Measurements from ENCODE around the gene ZNF263. TPM values are rescaled to one million over a fixed set of nuclear protein-coding genes. Genes with fewer than 3 reads are reported as not detected.

Gene ZNF263
- total RNA-seq, 1 donor from 2014 or later: 29.4 TPM

DNA sequence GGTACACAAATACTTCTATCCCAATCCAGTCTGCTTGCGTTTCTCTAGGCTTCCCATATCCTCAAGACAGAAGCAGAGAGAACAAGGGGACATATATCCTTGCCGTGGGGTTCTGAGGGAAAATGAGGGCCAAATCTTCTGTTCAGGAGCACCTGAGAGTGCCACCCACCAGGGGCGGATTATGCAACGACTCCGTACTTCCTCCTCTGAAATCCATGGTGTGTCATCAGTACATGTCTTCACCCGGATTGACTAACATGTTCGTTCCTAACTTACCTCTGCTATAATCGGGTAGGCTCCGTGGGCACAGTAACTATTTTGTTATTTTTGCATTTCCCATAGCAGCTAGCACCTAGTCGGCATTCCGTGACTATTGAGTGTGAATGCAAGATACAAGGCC is 40.6 kb upstream of the ZNF263 start:
- H3K9me3 Mint-ChIP-seq (ENCODE audit: low read depth): no peaks in the 10 kb centered on the region
- no peak overlapping the region for H3K27ac Mint-ChIP-seq
- TF ChIP-seq, protein P1, sequence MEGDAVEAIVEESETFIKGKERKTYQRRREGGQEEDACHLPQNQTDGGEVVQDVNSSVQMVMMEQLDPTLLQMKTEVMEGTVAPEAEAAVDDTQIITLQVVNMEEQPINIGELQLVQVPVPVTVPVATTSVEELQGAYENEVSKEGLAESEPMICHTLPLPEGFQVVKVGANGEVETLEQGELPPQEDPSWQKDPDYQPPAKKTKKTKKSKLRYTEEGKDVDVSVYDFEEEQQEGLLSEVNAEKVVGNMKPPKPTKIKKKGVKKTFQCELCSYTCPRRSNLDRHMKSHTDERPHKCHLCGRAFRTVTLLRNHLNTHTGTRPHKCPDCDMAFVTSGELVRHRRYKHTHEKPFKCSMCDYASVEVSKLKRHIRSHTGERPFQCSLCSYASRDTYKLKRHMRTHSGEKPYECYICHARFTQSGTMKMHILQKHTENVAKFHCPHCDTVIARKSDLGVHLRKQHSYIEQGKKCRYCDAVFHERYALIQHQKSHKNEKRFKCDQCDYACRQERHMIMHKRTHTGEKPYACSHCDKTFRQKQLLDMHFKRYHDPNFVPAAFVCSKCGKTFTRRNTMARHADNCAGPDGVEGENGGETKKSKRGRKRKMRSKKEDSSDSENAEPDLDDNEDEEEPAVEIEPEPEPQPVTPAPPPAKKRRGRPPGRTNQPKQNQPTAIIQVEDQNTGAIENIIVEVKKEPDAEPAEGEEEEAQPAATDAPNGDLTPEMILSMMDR (IDR thresholded peaks at IDR 0.05; ENCODE audit: unreplicated experiment): no peak
- no peaks in the 10 kb centered on the region for H3K36me3 Mint-ChIP-seq (ENCODE audit: insufficient read depth)
- peaks cover 18% of the 10 kb centered on the region for H3K27me3 Mint-ChIP-seq
- no peak for DNase-seq (ENCODE audit: low spot score, unreplicated experiment)
- H3K4me1 Mint-ChIP-seq (ENCODE audit: low read depth): no peaks in the 10 kb centered on the region
- no peak overlapping the region for H3K4me3 Mint-ChIP-seq (ENCODE audit: low read depth)

DNA sequence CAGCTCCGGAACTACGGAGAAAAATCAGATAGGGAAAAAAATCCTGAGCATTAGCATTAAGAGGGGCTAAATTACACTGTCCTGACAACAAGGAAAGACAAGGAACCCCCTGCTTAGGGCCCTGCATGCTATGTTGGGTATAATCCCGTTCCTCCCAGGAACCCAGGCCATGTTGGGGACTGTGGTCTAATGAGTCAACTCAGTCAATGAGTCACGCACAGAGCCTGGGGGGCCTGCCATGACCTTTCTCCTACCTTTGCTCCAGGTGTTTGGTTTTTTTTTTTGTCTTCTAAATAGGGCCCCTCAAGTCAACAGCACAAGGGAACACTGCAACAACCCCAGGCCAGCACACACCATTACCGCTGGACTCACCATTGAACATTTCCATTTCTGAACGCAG is 39.4 kb upstream of the ZNF263 start:
- Mint-ChIP-seq H3K27me3 (peaks cover 23% of the 10 kb centered on the region), H3K4me3 (ENCODE audit: low read depth) (no peak overlapping the region), H3K9me3 (ENCODE audit: low read depth) (no peaks in the 10 kb centered on the region), H3K36me3 (ENCODE audit: insufficient read depth) (no peaks in the 10 kb centered on the region), H3K4me1 (ENCODE audit: low read depth) (no peaks in the 10 kb centered on the region), H3K27ac (no peak overlapping the region)
- no peak for DNase-seq (ENCODE audit: low spot score, unreplicated experiment)
- TF ChIP-seq, protein P1 (IDR thresholded peaks at IDR 0.05; ENCODE audit: unreplicated experiment): no peak

- Mint-ChIP-seq H3K27ac (no peak overlapping the region), H3K36me3 (ENCODE audit: insufficient read depth) (no peaks in the 10 kb centered on the region), H3K4me1 (ENCODE audit: low read depth) (no peaks in the 10 kb centered on the region), H3K27me3 (peaks cover 26% of the 10 kb centered on the region), H3K4me3 (ENCODE audit: low read depth) (no peak overlapping the region), H3K9me3 (ENCODE audit: low read depth) (peaks cover under 1% of the 10 kb centered on the region)
- TF ChIP-seq, protein P1 (IDR thresholded peaks at IDR 0.05; ENCODE audit: unreplicated experiment): no peak
- DNase-seq (ENCODE audit: low spot score, unreplicated experiment): no peak
Measured at GRCh38 chr16:3246002-3246401, 37.3 kb upstream of the ZNF263 start.

GRCh38 chr16:3246876-3247275 is 36.4 kb upstream of the ZNF263 start:
- H3K36me3 Mint-ChIP-seq (ENCODE audit: insufficient read depth): no peaks in the 10 kb centered on the region
- no peak for DNase-seq (ENCODE audit: low spot score, unreplicated experiment)
- no peak overlapping the region for H3K27ac Mint-ChIP-seq
- no peak overlapping the region for H3K4me3 Mint-ChIP-seq (ENCODE audit: low read depth)
- peaks cover 23% of the 10 kb centered on the region for H3K27me3 Mint-ChIP-seq
- TF ChIP-seq, protein P1 (IDR thresholded peaks at IDR 0.05; ENCODE audit: unreplicated experiment): no peak
- H3K4me1 Mint-ChIP-seq (ENCODE audit: low read depth): no peaks in the 10 kb centered on the region
- H3K9me3 Mint-ChIP-seq (ENCODE audit: low read depth): peaks cover 2% of the 10 kb centered on the region

- TF ChIP-seq, protein P1 (IDR thresholded peaks at IDR 0.05; ENCODE audit: unreplicated experiment): no peak
- Mint-ChIP-seq H3K9me3 (ENCODE audit: low read depth) (peaks cover 2% of the 10 kb centered on the region), H3K36me3 (ENCODE audit: insufficient read depth) (no peaks in the 10 kb centered on the region), H3K27me3 (peaks cover 23% of the 10 kb centered on the region), H3K4me3 (ENCODE audit: low read depth) (no peak overlapping the region), H3K4me1 (ENCODE audit: low read depth) (no peaks in the 10 kb centered on the region), H3K27ac (no peak overlapping the region)
- DNase-seq (ENCODE audit: low spot score, unreplicated experiment): no peak
Measured at GRCh38 chr16:3248596-3248995, 34.7 kb upstream of the ZNF263 start.

Measured in progenitor cell of endocrine pancreas (in vitro differentiated cells).